Stomach (tissue), 9 donors: ENCODE measurements around the gene ZP4. TPM values are rescaled to one million over a fixed set of nuclear protein-coding genes. Genes with fewer than 3 reads are reported as not detected.
A peak's percentile ranks its signal among the peaks of the same experiment; 100 is the strongest.

Experiments
- DNase-seq, 2 donors: peaks; one replicate each; pipeline versions ENCODE4 v3.0.0 to v3.0.0-alpha.2; 2013 to 2019
- H3K27ac ChIP-seq, 5 donors: fragments of 200-600 bp in 4 of 5; sonication (generic) in 4 of 5; one replicate each; pipeline ENCODE4 v1.5.1; 2013 to 2019; ENCODE audit warnings: mild to moderate bottlenecking in 1 of 5, moderate library complexity in 1 of 5
- H3K27me3 ChIP-seq, 3 donors: fragments of 200-600 bp; sonication (generic); one replicate each; pipeline ENCODE4 v1.5.1; 2017 to 2019; ENCODE audit warnings: mixed run types in 1 of 3
- H3K36me3 ChIP-seq, 4 donors: fragments of 200-600 bp; sonication (generic); 1 replicate in 3 of 4; 2 replicates in 1 of 4; pipeline ENCODE4 v1.5.1; 2016 to 2019
- H3K4me1 ChIP-seq, 4 donors: fragments of 200-600 bp; sonication (generic); one replicate each; pipeline ENCODE4 v1.5.1; 2016 to 2019
- H3K4me3 ChIP-seq, 4 donors: fragments of 200-600 bp; sonication (generic) in 3 of 4; one replicate each; pipeline ENCODE4 v1.5.1; 2016 to 2019; ENCODE audit warnings: mild to moderate bottlenecking in 1 of 4
- H3K9me3 ChIP-seq, 4 donors: fragments of 200-600 bp; sonication (generic); one replicate each; pipeline ENCODE4 v1.5.1; 2016 to 2019
- EP300 ChIP-seq: sonication (generic); formaldehyde crosslinking; IDR thresholded peaks from one replicate; pipeline ENCODE4 v1.6.1; 2017; ENCODE audit warnings: antibody characterized with exemption
- POLR2AphosphoS5 ChIP-seq, 3 donors: sonication (generic); formaldehyde crosslinking; IDR thresholded peaks; one replicate each; pipeline ENCODE4 v1.6.1; 2016; ENCODE audit warnings: antibody characterized with exemption in 3 of 3
- whole genome bisulfite sequencing, 5 donors: extraction: QIAGEN DNeasy Blood & Tissue Kit in 3 of 5; methylation state at CpG; one replicate each; pipeline versions ENCODE4 v1.1.5 to v1.1.7; 2013 to 2018; 5-methylcytosine and 5-hydroxymethylcytosine counted together
- intact Hi-C: fragments of 100-400 bp; cut with DNase I; formaldehyde crosslinking; loops from one replicate; pipeline ENCODE4 v1.15.1; 2023; ENCODE audit warnings: low total_unique reads
- polyA plus RNA-seq, 3 donors: library from polyadenylated mRNA; stranded (reverse); fragments of 200-250 nt; gene quantifications; one replicate each; pipeline ENCODE4 v1.2.3, GENCODE V29; 2013
- total RNA-seq, 5 donors: library from RNA; depleted of rRNA; stranded (reverse); fragments of >200 nt; gene quantifications; one replicate each; pipeline versions ENCODE4 v1.1.0 to v1.2.3, GENCODE V29; 2014 to 2016
- TF ChIP-seq, protein P1 (sequence below), 7 experiments: fragments of 450-650 bp in 4 of 7; fragments of 200-600 bp in 3 of 7; sonication (generic) in 3 of 7; IDR thresholded peaks; one replicate each; pipeline ENCODE4 v1.5.1; 2016 to 2019; ENCODE audit warnings: antibody characterized with exemption in 7 of 7, control low read depth in 2 of 7, mild to moderate bottlenecking in 1 of 7
- donor health status: healthy with polysubstance abuse.
- donor health status: Bipolar disorder and iron deficiency.
- donor health status: healthy.

The ZP4 gene
- total and polyA plus RNA-seq, 8 donors: not detected

GRCh38 chr1:237832858-237833257, 57.9 kb downstream of the ZP4 start:
- H3K4me3 ChIP-seq: no peak overlapping the region
- no peaks in the 10 kb centered on the region for H3K9me3 ChIP-seq
- H3K27ac ChIP-seq: no peak overlapping the region
- 64 to 73% (median 70%) methylated on average over 7 of the region's 7 CpGs for WGBS, 5 donors
- H3K27me3 ChIP-seq: no peaks in the 10 kb centered on the region
- peak in 1 of 2 donors; percentile 20 for DNase-seq
- intact Hi-C loops: no loop called here
- H3K4me1 ChIP-seq: no peaks in the 10 kb centered on the region
- H3K36me3 ChIP-seq: peaks cover 0 to 5% (median 0%) of the 10 kb centered on the region in 4 donors
- TF ChIP-seq, protein P1, sequence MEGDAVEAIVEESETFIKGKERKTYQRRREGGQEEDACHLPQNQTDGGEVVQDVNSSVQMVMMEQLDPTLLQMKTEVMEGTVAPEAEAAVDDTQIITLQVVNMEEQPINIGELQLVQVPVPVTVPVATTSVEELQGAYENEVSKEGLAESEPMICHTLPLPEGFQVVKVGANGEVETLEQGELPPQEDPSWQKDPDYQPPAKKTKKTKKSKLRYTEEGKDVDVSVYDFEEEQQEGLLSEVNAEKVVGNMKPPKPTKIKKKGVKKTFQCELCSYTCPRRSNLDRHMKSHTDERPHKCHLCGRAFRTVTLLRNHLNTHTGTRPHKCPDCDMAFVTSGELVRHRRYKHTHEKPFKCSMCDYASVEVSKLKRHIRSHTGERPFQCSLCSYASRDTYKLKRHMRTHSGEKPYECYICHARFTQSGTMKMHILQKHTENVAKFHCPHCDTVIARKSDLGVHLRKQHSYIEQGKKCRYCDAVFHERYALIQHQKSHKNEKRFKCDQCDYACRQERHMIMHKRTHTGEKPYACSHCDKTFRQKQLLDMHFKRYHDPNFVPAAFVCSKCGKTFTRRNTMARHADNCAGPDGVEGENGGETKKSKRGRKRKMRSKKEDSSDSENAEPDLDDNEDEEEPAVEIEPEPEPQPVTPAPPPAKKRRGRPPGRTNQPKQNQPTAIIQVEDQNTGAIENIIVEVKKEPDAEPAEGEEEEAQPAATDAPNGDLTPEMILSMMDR (IDR thresholded peaks at IDR 0.05): no peak
- TF ChIP-seq EP300 (no peak), POLR2AphosphoS5 (IDR thresholded peaks at IDR 0.05) (no peak)
